ENCODE measurements around the gene DHRS3. TPM values are rescaled to one million over a fixed set of nuclear protein-coding genes. Genes with fewer than 3 reads are reported as not detected.

The DHRS3 gene
- total and polyA plus RNA-seq, 2 donors (not counting 3 experiments of a cell fraction or from before 2014, with no cell fraction given) = 54.3 to 75.2 TPM

DNA sequence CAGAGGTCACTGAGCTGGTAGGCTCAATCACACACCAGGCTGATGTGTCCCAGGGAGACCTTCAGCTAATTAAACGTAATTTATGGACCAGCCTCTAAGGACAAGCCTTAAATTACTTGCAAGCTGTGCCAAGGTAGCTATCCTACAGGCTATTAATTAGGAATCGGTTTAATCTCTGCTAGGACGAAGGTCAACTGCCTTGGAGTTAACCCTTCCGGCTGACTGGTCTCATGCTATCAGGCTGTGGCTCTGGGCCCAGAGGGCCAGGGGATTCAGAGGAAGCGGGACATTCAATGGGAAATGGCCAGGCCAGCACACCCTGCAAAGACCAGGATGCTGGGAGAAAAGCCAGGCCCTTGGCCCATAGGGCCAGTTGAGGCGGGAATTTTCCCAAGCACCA is 19.0 kb downstream of the DHRS3 start:
- Histone ChIP-seq H3K4me1 (ENCODE audit: control insufficient read depth, extremely low read depth, insufficient read depth, low read length) (peaks cover 56% of the 10 kb centered on the region), H3K27ac (ENCODE audit: insufficient read depth, low read depth, low read length) (no peak overlapping the region), H3K79me2 (ENCODE audit: control insufficient read depth, insufficient read depth, low read length) (no peaks in the 10 kb centered on the region), H3K9me1 (replicated peaks; ENCODE audit: control insufficient read depth, extremely low read depth, insufficient read depth, low read length) (no peaks in the 10 kb centered on the region), H3K9me3 (replicated peaks; ENCODE audit: control insufficient read depth, insufficient read depth, low read length) (no peaks in the 10 kb centered on the region), H3K36me3 (ENCODE audit: control insufficient read depth in 2 of 2, extremely low read depth in 1 of 2, insufficient read depth in 2 of 2, low read length in 2 of 2) (no peaks in the 10 kb centered on the region), H4K20me1 (replicated peaks; ENCODE audit: control insufficient read depth, extremely low read depth, insufficient read depth, low read length) (no peaks in the 10 kb centered on the region), H3K27me3 (ENCODE audit: control insufficient read depth in 2 of 2, insufficient read depth in 2 of 2, low read length in 2 of 2) (no peaks in the 10 kb centered on the region), H3K4me3 (replicated peaks in 1 of 3; ENCODE audit: insufficient read depth in 1 of 3, low read depth in 1 of 3, low read length in 3 of 3) (no peak overlapping the region), H2AFZ (ENCODE audit: low read depth, low read length) (no peak overlapping the region), H3K9ac (replicated peaks; ENCODE audit: extremely low read depth, insufficient read depth, low read length) (no peak overlapping the region), H3K4me2 (ENCODE audit: insufficient read depth, low read length) (no peak overlapping the region)
- POLR2A ChIA-PET = no interaction called here
- TF ChIP-seq FOS (IDR thresholded peaks at IDR 0.05; ENCODE audit: borderline replicate concordance, insufficient read depth, low read length) (no peak), POLR2A (IDR thresholded peaks at IDR 0.05; ENCODE audit: low read depth, low read length) (no peak), MYC (IDR thresholded peaks at IDR 0.05; ENCODE audit: low read depth, low read length) (no peak), GATA2 (IDR thresholded peaks at IDR 0.05; ENCODE audit: insufficient read depth, insufficient read length, low read depth, low read length) (no peak), POLR2AphosphoS5 (IDR thresholded peaks at IDR 0.05; ENCODE audit: insufficient read depth, low read depth, low read length) (no peak), JUN (IDR thresholded peaks at IDR 0.05; ENCODE audit: borderline replicate concordance, insufficient read depth, insufficient read length, low read depth) (no peak), EZH2 (IDR thresholded peaks at IDR 0.05; ENCODE audit: borderline replicate concordance, low read depth, low read length, severe bottlenecking) (no peak)
- TF ChIP-seq, protein P1, sequence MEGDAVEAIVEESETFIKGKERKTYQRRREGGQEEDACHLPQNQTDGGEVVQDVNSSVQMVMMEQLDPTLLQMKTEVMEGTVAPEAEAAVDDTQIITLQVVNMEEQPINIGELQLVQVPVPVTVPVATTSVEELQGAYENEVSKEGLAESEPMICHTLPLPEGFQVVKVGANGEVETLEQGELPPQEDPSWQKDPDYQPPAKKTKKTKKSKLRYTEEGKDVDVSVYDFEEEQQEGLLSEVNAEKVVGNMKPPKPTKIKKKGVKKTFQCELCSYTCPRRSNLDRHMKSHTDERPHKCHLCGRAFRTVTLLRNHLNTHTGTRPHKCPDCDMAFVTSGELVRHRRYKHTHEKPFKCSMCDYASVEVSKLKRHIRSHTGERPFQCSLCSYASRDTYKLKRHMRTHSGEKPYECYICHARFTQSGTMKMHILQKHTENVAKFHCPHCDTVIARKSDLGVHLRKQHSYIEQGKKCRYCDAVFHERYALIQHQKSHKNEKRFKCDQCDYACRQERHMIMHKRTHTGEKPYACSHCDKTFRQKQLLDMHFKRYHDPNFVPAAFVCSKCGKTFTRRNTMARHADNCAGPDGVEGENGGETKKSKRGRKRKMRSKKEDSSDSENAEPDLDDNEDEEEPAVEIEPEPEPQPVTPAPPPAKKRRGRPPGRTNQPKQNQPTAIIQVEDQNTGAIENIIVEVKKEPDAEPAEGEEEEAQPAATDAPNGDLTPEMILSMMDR (IDR thresholded peaks at IDR 0.05; ENCODE audit: extremely low read depth in 1 of 2, insufficient read depth in 1 of 2, low read depth in 1 of 2, low read length in 2 of 2) = no peak
- DNase-seq (ENCODE audit: low read depth, low spot score) (peak; percentile 56), FAIRE-seq (peak; percentile 87)
- intact Hi-C loops (cut with micrococcal nuclease) = loop anchor here (5.0 kb wide), 1 partner anchor 57 kb away; no protein-coding TSS in a partner anchor
- dilution Hi-C loops (cut with MboI; ENCODE audit: extremely low pct_ligation_motif_present, low sequenced_read_pairs) = no loop called here
- no TSS peak for BruUV-seq (replicated peaks)
- CTCF ChIA-PET = interaction anchor here (1.2 to 2.2 kb wide), 2 partner anchors 20 to 151 kb away, joined by 3 to 18 read pairs; partner anchors contain the start of gene DHRS3
